ENCODE data around the gene ITIH1. TPM values are rescaled to one million over a fixed set of nuclear protein-coding genes. Genes with fewer than 3 reads are reported as not detected.
A peak's percentile ranks its signal among the peaks of the same experiment; 100 is the strongest.

ITIH1 gene
- total RNA-seq, 4 donors from 2014 or later = not detected

GRCh38 chr3:52783211-52783555 is 5.8 kb downstream of the ITIH1 start:
- H3K36me3 ChIP-seq = no peaks in the 10 kb centered on the region
- no peak for TF ChIP-seq CTCF (IDR thresholded peaks at IDR 0.05)
- no peak for TF ChIP-seq POLR2A (IDR thresholded peaks at IDR 0.05)
- TF ChIP-seq EP300 (IDR thresholded peaks at IDR 0.05; ENCODE audit: low read depth) = no peak
- no peak for TF ChIP-seq POLR2AphosphoS5 (IDR thresholded peaks at IDR 0.05)
- no peaks in the 10 kb centered on the region for H3K9me3 ChIP-seq
- in situ Hi-C loops (cut with MboI; ENCODE audit: low pct_ligation_motif_present in 1 of 4, low pct_unique_long_range_greater_than_20kb in 1 of 4, low sequenced_read_pairs in 3 of 4) = no loop called here
- no peaks in the 10 kb centered on the region for H3K4me1 ChIP-seq
- no peaks in the 10 kb centered on the region for H3K27me3 ChIP-seq
- WGBS, 2 donors (ENCODE audit: low coverage in 1 of 2) = 69% methylated on average over 3 of the region's 3 CpGs; no CpG with 5 or more reads in 1 of the 2 donors
- peak; percentile 4 for DNase-seq
- H3K4me3 ChIP-seq = no peak overlapping the region
- intact Hi-C loops (cut with DNase I; ENCODE audit: low total_unique reads) = no loop called here
- no peak overlapping the region for H3K27ac ChIP-seq

GRCh38 chr3:52784021-52784621 is 6.7 kb downstream of the ITIH1 start:
- TF ChIP-seq POLR2A (IDR thresholded peaks at IDR 0.05) (no peak), CTCF (IDR thresholded peaks at IDR 0.05) (no peak), POLR2AphosphoS5 (IDR thresholded peaks at IDR 0.05) (no peak), EP300 (IDR thresholded peaks at IDR 0.05; ENCODE audit: low read depth) (no peak)
- no peaks in the 10 kb centered on the region for H3K9me3 ChIP-seq
- intact Hi-C loops (cut with DNase I; ENCODE audit: low total_unique reads) (no loop called here), in situ Hi-C loops (cut with MboI; ENCODE audit: low pct_ligation_motif_present in 1 of 4, low pct_unique_long_range_greater_than_20kb in 1 of 4, low sequenced_read_pairs in 3 of 4) (no loop called here)
- H3K4me3 ChIP-seq = no peak overlapping the region
- H3K27me3 ChIP-seq = no peaks in the 10 kb centered on the region
- no peaks in the 10 kb centered on the region for H3K4me1 ChIP-seq
- H3K27ac ChIP-seq = no peak overlapping the region
- 83% methylated on average over 1 to 18 of the region's 18 CpGs for WGBS, 2 donors (ENCODE audit: low coverage in 1 of 2)
- DNase-seq = no peak
- no peaks in the 10 kb centered on the region for H3K36me3 ChIP-seq

DNA sequence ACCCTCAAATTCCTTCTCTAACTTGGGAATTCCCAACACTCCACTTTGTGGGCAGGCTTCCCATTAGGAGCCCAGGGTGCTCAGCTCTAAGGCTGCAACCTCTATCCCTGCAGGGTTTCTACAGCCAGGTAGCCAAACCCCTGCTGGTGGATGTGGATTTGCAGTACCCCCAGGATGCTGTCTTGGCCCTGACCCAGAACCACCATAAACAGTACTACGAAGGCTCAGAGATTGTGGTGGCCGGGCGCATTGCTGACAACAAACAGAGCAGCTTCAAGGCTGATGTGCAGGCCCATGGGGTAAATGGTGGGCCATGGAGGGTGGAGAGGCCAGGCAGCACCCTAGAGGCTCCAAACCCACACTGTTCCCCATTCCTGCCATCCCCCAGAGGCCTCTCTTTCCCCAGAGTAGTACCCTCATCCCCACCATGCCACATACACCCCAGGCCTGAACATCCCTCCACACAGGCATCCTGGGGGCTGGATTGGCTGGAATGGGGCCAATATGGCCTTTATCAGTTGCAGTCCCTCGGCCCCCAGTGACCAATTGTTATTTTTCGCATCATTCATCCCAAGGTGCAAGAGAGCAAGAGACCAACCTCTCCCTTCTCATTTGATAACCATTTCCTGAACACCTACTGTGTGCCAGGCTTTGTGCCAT is 7.7 kb downstream of the ITIH1 start:
- TF ChIP-seq CTCF (IDR thresholded peaks at IDR 0.05) = no peak
- TF ChIP-seq POLR2A (IDR thresholded peaks at IDR 0.05) = no peak
- TF ChIP-seq POLR2AphosphoS5 (IDR thresholded peaks at IDR 0.05) = no peak
- TF ChIP-seq EP300 (IDR thresholded peaks at IDR 0.05; ENCODE audit: low read depth) = no peak
- no peaks in the 10 kb centered on the region for H3K9me3 ChIP-seq
- H3K27me3 ChIP-seq = no peaks in the 10 kb centered on the region
- intact Hi-C loops (cut with DNase I; ENCODE audit: low total_unique reads) = no loop called here
- no peak overlapping the region for H3K27ac ChIP-seq
- 82 to 92% methylated on average over 2 to 5 of the region's 5 CpGs for WGBS, 2 donors (ENCODE audit: low coverage in 1 of 2)
- H3K36me3 ChIP-seq = no peaks in the 10 kb centered on the region
- H3K4me1 ChIP-seq = no peaks in the 10 kb centered on the region
- in situ Hi-C loops (cut with MboI; ENCODE audit: low pct_ligation_motif_present in 1 of 4, low pct_unique_long_range_greater_than_20kb in 1 of 4, low sequenced_read_pairs in 3 of 4) = no loop called here
- DNase-seq = no peak
- no peak overlapping the region for H3K4me3 ChIP-seq

DNA sequence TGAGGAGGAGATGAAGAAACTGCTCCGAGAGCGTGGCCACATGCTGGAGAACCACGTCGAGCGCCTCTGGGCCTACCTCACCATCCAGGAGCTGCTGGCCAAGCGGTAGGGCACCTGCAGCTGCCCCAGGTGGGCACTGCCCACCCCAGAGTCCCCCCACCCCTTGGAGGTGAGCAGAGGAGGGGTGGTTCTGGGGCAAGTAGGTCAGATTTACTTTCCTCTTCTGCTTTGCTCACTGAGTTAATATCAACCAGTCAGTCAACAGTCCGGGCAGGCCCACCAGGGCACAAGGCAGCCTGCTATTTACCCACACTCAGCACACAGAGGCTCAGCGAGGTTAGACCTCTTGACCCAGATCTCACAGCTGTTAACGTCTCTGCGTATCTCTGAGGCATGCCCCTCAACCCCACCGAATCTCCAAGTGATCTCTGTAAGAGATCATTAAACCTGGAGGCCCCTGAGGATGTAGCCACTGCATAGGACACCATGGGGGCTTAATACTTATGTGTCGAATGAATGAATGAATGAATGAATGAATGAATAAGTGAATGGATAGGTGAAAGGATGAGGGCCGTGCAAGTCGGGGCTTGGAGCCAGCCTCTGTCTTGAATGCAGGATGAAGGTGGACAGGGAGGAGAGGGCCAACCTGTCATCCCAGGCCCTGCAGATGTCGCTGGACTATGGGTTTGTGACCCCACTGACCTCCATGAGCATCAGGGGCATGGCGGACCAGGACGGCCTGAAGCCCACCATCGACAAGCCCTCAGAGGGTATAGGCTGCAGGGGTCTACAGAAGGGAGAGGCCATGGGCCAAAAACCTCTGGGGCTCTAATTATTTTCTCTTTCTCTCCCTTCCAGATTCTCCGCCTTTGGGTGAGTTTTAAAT is 9.2 kb downstream of the ITIH1 start:
- DNase-seq = no peak
- Histone ChIP-seq H3K27ac (no peak overlapping the region), H3K4me3 (no peak overlapping the region), H3K4me1 (no peaks in the 10 kb centered on the region), H3K9me3 (no peaks in the 10 kb centered on the region), H3K36me3 (no peaks in the 10 kb centered on the region), H3K27me3 (no peaks in the 10 kb centered on the region)
- intact Hi-C loops (cut with DNase I; ENCODE audit: low total_unique reads) (no loop called here), in situ Hi-C loops (cut with MboI; ENCODE audit: low pct_ligation_motif_present in 1 of 4, low pct_unique_long_range_greater_than_20kb in 1 of 4, low sequenced_read_pairs in 3 of 4) (no loop called here)
- WGBS, 2 donors (ENCODE audit: low coverage in 1 of 2) = 86% methylated on average over 19 of the region's 19 CpGs; no CpG with 5 or more reads in 1 of the 2 donors
- TF ChIP-seq POLR2A (IDR thresholded peaks at IDR 0.05) (no peak), CTCF (IDR thresholded peaks at IDR 0.05) (no peak), POLR2AphosphoS5 (IDR thresholded peaks at IDR 0.05) (no peak), EP300 (IDR thresholded peaks at IDR 0.05; ENCODE audit: low read depth) (no peak)

Measured in transverse colon (tissue), 4 donors.